SK-N-SH (cell line): ENCODE data around the gene ZBTB46. TPM values are rescaled to one million over a fixed set of nuclear protein-coding genes. Genes with fewer than 3 reads are reported as not detected.

Experiments used
- CTCF ChIA-PET: fragments of 300-600, 350-600 bp; formaldehyde crosslinking; extraction: SDS; loops from one replicate; lab custom pipeline; 2021; lab: Yijun Ruan, JAX
- POLR2A ChIA-PET: fragments of 350-600 bp; sonication (Branson Sonifier 250); formaldehyde crosslinking; extraction: SDS; loops from one replicate; lab custom pipeline; 2020; ENCODE audit warnings: antibody characterized with exemption, inconsistent platforms; lab: Yijun Ruan, JAX
- DNase-seq: peaks from one replicate; pipeline ENCODE4 v3.0.0; 2012
- H2AFZ ChIP-seq: fragments of 200-600 bp; sonication (generic); 2 replicates; pipeline ENCODE4 v1.8.1; 2016; ENCODE audit warnings: antibody characterized with exemption, mild to moderate bottlenecking, low read depth
- H3F3A ChIP-seq: fragments of 200-600 bp; sonication (generic); replicated peaks from 2 replicates; pipeline ENCODE3; 2016; ENCODE audit warnings: antibody characterized with exemption, mild to moderate bottlenecking; ENCODE audit not compliant: insufficient read depth
- H3K27ac ChIP-seq, 2 experiments: fragments of 200-500 bp in 1 of 2; fragments of 200-600 bp in 1 of 2; sonication (Bioruptor generic) in 1 of 2; sonication (generic), shearing (Covaris generic) in 1 of 2; 2 replicates each; pipeline versions ENCODE4 v1.5.1 to v1.6.1; 2014 to 2016; ENCODE audit warnings: low read depth in 2 of 2, inconsistent platforms in 1 of 2, low read length in 1 of 2, mild to moderate bottlenecking in 1 of 2, mixed read lengths in 1 of 2
- H3K27me3 ChIP-seq: fragments of 200-600 bp; sonication (generic), shearing (Covaris generic); 2 replicates; pipeline ENCODE4 v1.6.1; 2016; ENCODE audit warnings: mixed run types; ENCODE audit not compliant: insufficient read depth
- H3K36me3 ChIP-seq, 2 experiments: fragments of 200-500 bp in 1 of 2; fragments of 200-600 bp in 1 of 2; sonication (Bioruptor generic) in 1 of 2; sonication (generic) in 1 of 2; replicated peaks in 1 of 2; 2 replicates each; pipeline versions ENCODE3 to v1.5.1; 2014 to 2016; ENCODE audit warnings: low read length in 1 of 2, mild to moderate bottlenecking in 1 of 2; ENCODE audit not compliant: insufficient read depth in 2 of 2, control insufficient read depth in 1 of 2
- H3K4me1 ChIP-seq, 2 experiments: fragments of 200-500 bp in 1 of 2; fragments of 200-600 bp in 1 of 2; sonication (Bioruptor generic) in 1 of 2; sonication (generic), shearing (Covaris generic) in 1 of 2; 2 replicates each; pipeline versions ENCODE4 v1.5.1 to v1.6.1; 2014 to 2016; ENCODE audit warnings: low read depth in 1 of 2, low read length in 1 of 2, mixed run types in 1 of 2; ENCODE audit not compliant: insufficient read depth in 2 of 2, control insufficient read depth in 1 of 2
- H3K4me2 ChIP-seq: fragments of 200-600 bp; sonication (generic), shearing (Covaris generic); 2 replicates; pipeline ENCODE4 v1.6.1; 2017; ENCODE audit warnings: mixed run types
- H3K4me3 ChIP-seq, 2 experiments: fragments of 200-500 bp in 1 of 2; fragments of 200-600 bp in 1 of 2; sonication (Bioruptor generic) in 1 of 2; sonication (generic), shearing (Covaris generic) in 1 of 2; 2 replicates each; pipeline versions ENCODE4 v1.5.1 to v1.8.1; 2014 to 2016; ENCODE audit warnings: low read depth in 2 of 2, inconsistent platforms in 1 of 2, low read length in 1 of 2, mild to moderate bottlenecking in 1 of 2, mixed read lengths in 1 of 2, moderate library complexity in 1 of 2
- H3K79me2 ChIP-seq: fragments of 200-600 bp; sonication (generic); 2 replicates; pipeline ENCODE4 v1.8.1; 2017; ENCODE audit warnings: mild to moderate bottlenecking; ENCODE audit not compliant: insufficient read depth
- H3K9ac ChIP-seq: fragments of 200-600 bp; sonication (generic); 2 replicates; pipeline ENCODE4 v1.6.1; 2017; ENCODE audit warnings: mixed run types
- H3K9me2 ChIP-seq: fragments of 200-600 bp; sonication (generic); 2 replicates; pipeline ENCODE4 v1.6.1; 2017; ENCODE audit warnings: mixed run types
- H3K9me3 ChIP-seq: fragments of 200-600 bp; sonication (generic); 2 replicates; pipeline ENCODE4 v1.6.1; 2017; ENCODE audit warnings: mixed run types, mild to moderate bottlenecking, moderate library complexity
- H4K20me1 ChIP-seq: fragments of 200-600 bp; sonication (generic); 2 replicates; pipeline ENCODE4 v1.6.1; 2017; ENCODE audit warnings: mild to moderate bottlenecking, mixed run types; ENCODE audit not compliant: insufficient read depth
- CHD2 ChIP-seq: fragments of 150-350 bp; IDR thresholded peaks from 2 replicates; pipeline ENCODE4 v1.6.1; 2018; ENCODE audit warnings: low read length; ENCODE audit not compliant: partially characterized antibody
- EP300 ChIP-seq, 2 experiments: IDR thresholded peaks; 2 replicates each; pipeline versions ENCODE4 v1.4.0 to v1.6.1; 2012; ENCODE audit warnings: borderline replicate concordance in 1 of 2, low read depth in 1 of 2, low read length in 1 of 2
- EZH2phosphoT487 ChIP-seq: fragments of 200-600 bp; sonication (generic); IDR thresholded peaks from 2 replicates; pipeline ENCODE4 v1.6.1; 2017; ENCODE audit warnings: low read depth, mixed run types, mild to moderate bottlenecking, antibody characterized with exemption, moderate library complexity, borderline replicate concordance
- GABPA ChIP-seq: IDR thresholded peaks from 2 replicates; pipeline ENCODE4 v1.4.0; 2012; ENCODE audit warnings: low read depth, mild to moderate bottlenecking
- GATA2 ChIP-seq: sonication (generic); formaldehyde crosslinking; IDR thresholded peaks from 2 replicates; pipeline ENCODE4 v1.5.0; 2020; ENCODE audit warnings: mild to moderate bottlenecking, missing genetic modification reagents
- JUND ChIP-seq: IDR thresholded peaks from 2 replicates; pipeline ENCODE4 v1.4.0; 2012
- MEF2A ChIP-seq: IDR thresholded peaks from 2 replicates; pipeline ENCODE4 v1.4.0; 2012; ENCODE audit warnings: low read depth, borderline replicate concordance
- MXI1 ChIP-seq: IDR thresholded peaks from 2 replicates; pipeline ENCODE4 v1.6.1; 2012; ENCODE audit warnings: mild to moderate bottlenecking, low read depth, low read length, improper control_type of control experiment
- NFIC ChIP-seq: IDR thresholded peaks from 2 replicates; pipeline ENCODE4 v1.4.0; 2012; ENCODE audit warnings: borderline replicate concordance
- NRF1 ChIP-seq: IDR thresholded peaks from 2 replicates; pipeline ENCODE4 v1.6.1; 2012; ENCODE audit warnings: low read depth, mild to moderate bottlenecking, low read length
- POLR2AphosphoS5 ChIP-seq: IDR thresholded peaks from 2 replicates; pipeline ENCODE4 v1.6.1; 2012; ENCODE audit warnings: low read depth, low read length
- RCOR1 ChIP-seq: fragments of 150-350 bp; IDR thresholded peaks from 2 replicates; pipeline ENCODE4 v1.6.1; 2017; ENCODE audit warnings: antibody characterized with exemption, low read length
- RXRA ChIP-seq: IDR thresholded peaks from 2 replicates; pipeline ENCODE4 v1.4.0; 2012; ENCODE audit warnings: low read depth, mild to moderate bottlenecking, borderline replicate concordance
- SIN3A ChIP-seq: IDR thresholded peaks from 2 replicates; pipeline ENCODE4 v1.6.1; 2012; ENCODE audit warnings: low read depth, mild to moderate bottlenecking, low read length, moderate library complexity, borderline replicate concordance
- SMC3 ChIP-seq: IDR thresholded peaks from 2 replicates; pipeline ENCODE4 v1.6.1; 2012; ENCODE audit warnings: low read depth, low read length, improper control_type of control experiment
- TCF12 ChIP-seq: IDR thresholded peaks from 2 replicates; pipeline ENCODE4 v1.4.0; 2012
- WGBS: methylation state at CpG from one replicate; pipeline ENCODE4 v1.1.6; 2017; ENCODE audit warnings: low lambda C conversion rate; 5-methylcytosine and 5-hydroxymethylcytosine counted together
- polyA plus RNA-seq, 3 experiments: library from polyadenylated mRNA; depleted of rRNA; stranded (reverse); fragments of >200 nt; gene quantifications; 2 replicates each; pipeline ENCODE4 v1.2.3, GENCODE V29; 2012
- TF ChIP-seq, protein P1 (sequence below): IDR thresholded peaks from 2 replicates; pipeline ENCODE4 v1.6.1; 2012; ENCODE audit warnings: mild to moderate bottlenecking, low read depth, low read length, moderate library complexity
- TF ChIP-seq, protein P2 (sequence below): fragments of 150-350 bp; IDR thresholded peaks from 2 replicates; pipeline ENCODE4 v1.6.1; 2017; ENCODE audit warnings: antibody characterized with exemption, low read length, low read depth, borderline replicate concordance
- TF ChIP-seq, protein P3 (sequence below): IDR thresholded peaks from 2 replicates; pipeline ENCODE4 v1.4.0; 2012; ENCODE audit warnings: low read depth, borderline replicate concordance
- TF ChIP-seq, protein P4 (sequence below): fragments of 200-600 bp; sonication (generic); IDR thresholded peaks from 2 replicates; pipeline ENCODE4 v1.6.1; 2017; ENCODE audit warnings: antibody characterized with exemption, mild to moderate bottlenecking, moderate library complexity

The ZBTB46 gene
- polyA plus RNA-seq, 1 of the 3 experiments (the other 2 are of a cell fraction), result 0.15 TPM

DNA sequence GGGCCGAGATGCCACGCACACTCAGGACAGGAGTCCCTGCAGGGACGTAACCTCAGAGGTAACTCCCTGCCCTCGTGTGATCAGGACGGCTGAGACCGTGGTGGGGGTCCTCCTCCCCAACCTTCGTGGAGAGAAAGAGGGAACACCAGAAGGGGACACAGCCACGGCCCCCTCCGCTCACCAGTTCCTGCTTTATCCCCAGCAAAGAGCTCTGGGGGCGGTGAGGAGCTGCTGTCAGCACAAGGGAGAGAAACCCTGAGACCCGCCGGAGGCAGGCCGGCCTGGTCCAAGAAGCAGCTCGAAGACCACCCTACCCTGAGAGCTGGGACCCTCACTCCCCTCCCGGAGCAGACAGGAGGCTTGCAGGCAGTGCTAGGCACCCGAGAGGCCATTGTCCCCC, 47.1 kb downstream of the ZBTB46 start (continued):
- TF ChIP-seq, protein P1, sequence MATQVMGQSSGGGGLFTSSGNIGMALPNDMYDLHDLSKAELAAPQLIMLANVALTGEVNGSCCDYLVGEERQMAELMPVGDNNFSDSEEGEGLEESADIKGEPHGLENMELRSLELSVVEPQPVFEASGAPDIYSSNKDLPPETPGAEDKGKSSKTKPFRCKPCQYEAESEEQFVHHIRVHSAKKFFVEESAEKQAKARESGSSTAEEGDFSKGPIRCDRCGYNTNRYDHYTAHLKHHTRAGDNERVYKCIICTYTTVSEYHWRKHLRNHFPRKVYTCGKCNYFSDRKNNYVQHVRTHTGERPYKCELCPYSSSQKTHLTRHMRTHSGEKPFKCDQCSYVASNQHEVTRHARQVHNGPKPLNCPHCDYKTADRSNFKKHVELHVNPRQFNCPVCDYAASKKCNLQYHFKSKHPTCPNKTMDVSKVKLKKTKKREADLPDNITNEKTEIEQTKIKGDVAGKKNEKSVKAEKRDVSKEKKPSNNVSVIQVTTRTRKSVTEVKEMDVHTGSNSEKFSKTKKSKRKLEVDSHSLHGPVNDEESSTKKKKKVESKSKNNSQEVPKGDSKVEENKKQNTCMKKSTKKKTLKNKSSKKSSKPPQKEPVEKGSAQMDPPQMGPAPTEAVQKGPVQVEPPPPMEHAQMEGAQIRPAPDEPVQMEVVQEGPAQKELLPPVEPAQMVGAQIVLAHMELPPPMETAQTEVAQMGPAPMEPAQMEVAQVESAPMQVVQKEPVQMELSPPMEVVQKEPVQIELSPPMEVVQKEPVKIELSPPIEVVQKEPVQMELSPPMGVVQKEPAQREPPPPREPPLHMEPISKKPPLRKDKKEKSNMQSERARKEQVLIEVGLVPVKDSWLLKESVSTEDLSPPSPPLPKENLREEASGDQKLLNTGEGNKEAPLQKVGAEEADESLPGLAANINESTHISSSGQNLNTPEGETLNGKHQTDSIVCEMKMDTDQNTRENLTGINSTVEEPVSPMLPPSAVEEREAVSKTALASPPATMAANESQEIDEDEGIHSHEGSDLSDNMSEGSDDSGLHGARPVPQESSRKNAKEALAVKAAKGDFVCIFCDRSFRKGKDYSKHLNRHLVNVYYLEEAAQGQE, result no peak
- TF ChIP-seq SIN3A (no peak), CHD2 (no peak), RXRA (no peak), POLR2AphosphoS5 (no peak), SMC3 (no peak)
- TF ChIP-seq, all 33 proteins: peak for 0

DNA sequence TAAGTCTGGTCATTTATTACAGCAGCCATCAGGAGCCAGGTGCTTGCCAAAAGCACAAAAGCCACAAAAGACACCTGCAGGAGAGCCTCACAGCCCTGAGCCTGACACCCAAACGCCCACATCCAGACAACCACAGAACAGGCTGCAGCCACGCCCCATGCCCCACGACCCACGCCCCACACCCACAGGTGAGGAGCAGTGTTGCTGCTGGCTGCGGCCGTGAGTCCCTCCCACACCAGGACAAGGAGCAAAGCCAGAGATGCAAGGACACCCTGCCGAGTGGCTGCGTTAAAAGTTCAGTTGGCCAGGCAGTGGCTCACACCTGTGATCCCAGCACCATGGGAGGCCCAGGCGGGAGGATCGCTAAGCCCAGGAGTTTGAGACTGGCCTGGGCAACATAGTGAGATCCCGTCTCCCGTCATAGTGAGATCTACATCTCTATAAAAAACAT, 48.5 kb downstream of the ZBTB46 start:
- H3K4me1 ChIP-seq, result no peaks in the 10 kb centered on the region
- H3K9ac ChIP-seq, result no peak overlapping the region
- DNase-seq, result no peak
- POLR2A ChIA-PET, result no interaction called here
- H3K4me2 ChIP-seq, result no peak overlapping the region
- WGBS, result 86% methylated on average over 12 of the region's 12 CpGs
- no peaks in the 10 kb centered on the region for H4K20me1 ChIP-seq
- H3K27me3 ChIP-seq, result no peaks in the 10 kb centered on the region
- H3K9me2 ChIP-seq, result no peaks in the 10 kb centered on the region
- no peaks in the 10 kb centered on the region for H3K36me3 ChIP-seq
- H3K9me3 ChIP-seq, result no peaks in the 10 kb centered on the region
- TF ChIP-seq JUND (no peak), GATA2 (CRISPR knock-in tag) (no peak), TCF12 (no peak)
- TF ChIP-seq, protein P2, sequence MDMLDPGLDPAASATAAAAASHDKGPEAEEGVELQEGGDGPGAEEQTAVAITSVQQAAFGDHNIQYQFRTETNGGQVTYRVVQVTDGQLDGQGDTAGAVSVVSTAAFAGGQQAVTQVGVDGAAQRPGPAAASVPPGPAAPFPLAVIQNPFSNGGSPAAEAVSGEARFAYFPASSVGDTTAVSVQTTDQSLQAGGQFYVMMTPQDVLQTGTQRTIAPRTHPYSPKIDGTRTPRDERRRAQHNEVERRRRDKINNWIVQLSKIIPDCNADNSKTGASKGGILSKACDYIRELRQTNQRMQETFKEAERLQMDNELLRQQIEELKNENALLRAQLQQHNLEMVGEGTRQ, result no peak
- H3K27ac ChIP-seq, result no peak overlapping the region
- H2AFZ ChIP-seq, result no peak overlapping the region
- no peak overlapping the region for H3K4me3 ChIP-seq
- H3F3A ChIP-seq, result no peaks in the 10 kb centered on the region
- CTCF ChIA-PET, result interaction anchor here (1.2 to 5.6 kb wide), 2 partner anchors 8 to 245 kb away, joined by 3 to 103 read pairs; partner anchors contain the start of gene PTK6
- H3K79me2 ChIP-seq, result no peaks in the 10 kb centered on the region

DNA sequence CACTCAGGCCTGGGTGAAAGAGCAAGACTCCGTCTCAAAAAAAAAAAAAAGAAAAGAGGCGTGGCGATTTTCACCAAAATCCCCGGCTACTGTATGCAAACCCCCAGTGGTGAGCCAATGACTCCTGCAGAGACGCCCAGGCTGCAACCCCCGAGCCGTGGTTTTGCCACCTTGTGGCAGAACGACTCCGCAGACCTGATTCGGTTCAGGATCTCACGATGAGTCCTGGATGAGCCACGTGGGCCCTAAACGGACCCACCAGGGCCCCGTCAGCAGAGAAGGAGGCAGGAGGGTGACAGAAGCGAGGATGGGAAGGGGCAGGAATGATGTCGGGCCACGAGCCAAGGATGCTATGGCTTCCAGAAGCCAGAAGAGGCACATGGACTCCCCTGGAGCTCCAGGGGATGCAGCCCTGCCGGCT, 49.0 kb downstream of the ZBTB46 start:
- no peaks in the 10 kb centered on the region for H3K36me3 ChIP-seq
- 71% methylated on average over 15 of the region's 18 CpGs for WGBS
- H3K27ac ChIP-seq, result no peak overlapping the region
- H3K9me3 ChIP-seq, result no peaks in the 10 kb centered on the region
- H2AFZ ChIP-seq, result no peak overlapping the region
- H4K20me1 ChIP-seq, result no peaks in the 10 kb centered on the region
- H3K4me3 ChIP-seq, result no peak overlapping the region
- no peaks in the 10 kb centered on the region for H3K27me3 ChIP-seq
- DNase-seq, result no peak
- H3K9ac ChIP-seq, result no peak overlapping the region
- H3K4me1 ChIP-seq, result no peaks in the 10 kb centered on the region
- CTCF ChIA-PET, result no interaction called here
- no peaks in the 10 kb centered on the region for H3F3A ChIP-seq
- POLR2A ChIA-PET, result no interaction called here
- no peak overlapping the region for H3K4me2 ChIP-seq
- H3K79me2 ChIP-seq, result no peaks in the 10 kb centered on the region
- H3K9me2 ChIP-seq, result no peaks in the 10 kb centered on the region
- TF ChIP-seq MEF2A (no peak), EP300 (IDR thresholded peaks at IDR 0.05; ENCODE audit: borderline replicate concordance in 1 of 2, low read depth in 1 of 2, low read length in 1 of 2) (no peak), NFIC (no peak), NRF1 (no peak), GABPA (no peak), EZH2phosphoT487 (no peak), MXI1 (no peak), RCOR1 (no peak)
- TF ChIP-seq, protein P3, sequence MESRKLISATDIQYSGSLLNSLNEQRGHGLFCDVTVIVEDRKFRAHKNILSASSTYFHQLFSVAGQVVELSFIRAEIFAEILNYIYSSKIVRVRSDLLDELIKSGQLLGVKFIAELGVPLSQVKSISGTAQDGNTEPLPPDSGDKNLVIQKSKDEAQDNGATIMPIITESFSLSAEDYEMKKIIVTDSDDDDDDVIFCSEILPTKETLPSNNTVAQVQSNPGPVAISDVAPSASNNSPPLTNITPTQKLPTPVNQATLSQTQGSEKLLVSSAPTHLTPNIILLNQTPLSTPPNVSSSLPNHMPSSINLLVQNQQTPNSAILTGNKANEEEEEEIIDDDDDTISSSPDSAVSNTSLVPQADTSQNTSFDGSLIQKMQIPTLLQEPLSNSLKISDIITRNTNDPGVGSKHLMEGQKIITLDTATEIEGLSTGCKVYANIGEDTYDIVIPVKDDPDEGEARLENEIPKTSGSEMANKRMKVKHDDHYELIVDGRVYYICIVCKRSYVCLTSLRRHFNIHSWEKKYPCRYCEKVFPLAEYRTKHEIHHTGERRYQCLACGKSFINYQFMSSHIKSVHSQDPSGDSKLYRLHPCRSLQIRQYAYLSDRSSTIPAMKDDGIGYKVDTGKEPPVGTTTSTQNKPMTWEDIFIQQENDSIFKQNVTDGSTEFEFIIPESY, result no peak
- TF ChIP-seq, protein P4, sequence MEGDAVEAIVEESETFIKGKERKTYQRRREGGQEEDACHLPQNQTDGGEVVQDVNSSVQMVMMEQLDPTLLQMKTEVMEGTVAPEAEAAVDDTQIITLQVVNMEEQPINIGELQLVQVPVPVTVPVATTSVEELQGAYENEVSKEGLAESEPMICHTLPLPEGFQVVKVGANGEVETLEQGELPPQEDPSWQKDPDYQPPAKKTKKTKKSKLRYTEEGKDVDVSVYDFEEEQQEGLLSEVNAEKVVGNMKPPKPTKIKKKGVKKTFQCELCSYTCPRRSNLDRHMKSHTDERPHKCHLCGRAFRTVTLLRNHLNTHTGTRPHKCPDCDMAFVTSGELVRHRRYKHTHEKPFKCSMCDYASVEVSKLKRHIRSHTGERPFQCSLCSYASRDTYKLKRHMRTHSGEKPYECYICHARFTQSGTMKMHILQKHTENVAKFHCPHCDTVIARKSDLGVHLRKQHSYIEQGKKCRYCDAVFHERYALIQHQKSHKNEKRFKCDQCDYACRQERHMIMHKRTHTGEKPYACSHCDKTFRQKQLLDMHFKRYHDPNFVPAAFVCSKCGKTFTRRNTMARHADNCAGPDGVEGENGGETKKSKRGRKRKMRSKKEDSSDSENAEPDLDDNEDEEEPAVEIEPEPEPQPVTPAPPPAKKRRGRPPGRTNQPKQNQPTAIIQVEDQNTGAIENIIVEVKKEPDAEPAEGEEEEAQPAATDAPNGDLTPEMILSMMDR, result no peak
